Neural cell (in vitro differentiated cells): ENCODE data around the gene MXD3.

Experiments
- EP300 ChIP-seq: fragments of 450-650 bp; conservative IDR thresholded peaks from 2 replicates; pipeline ENCODE4 v1.6.1; 2014; ENCODE audit warnings: antibody characterized with exemption, mild to moderate bottlenecking, moderate library complexity; ENCODE audit not compliant: poor library complexity, severe bottlenecking
- EZH2 ChIP-seq: fragments of 200-600, 300-800 bp; shearing (Covaris generic), sonication (generic); IDR thresholded peaks from 2 replicates; pipeline ENCODE4 v1.6.1; 2014; ENCODE audit warnings: antibody characterized with exemption, low read length, borderline replicate concordance, mild to moderate bottlenecking; ENCODE audit not compliant: insufficient read depth, poor library complexity, severe bottlenecking
- MXI1 ChIP-seq: fragments of 450-650 bp; conservative IDR thresholded peaks from 2 replicates; pipeline ENCODE4 v1.6.1; 2014; ENCODE audit warnings: antibody characterized with exemption, mild to moderate bottlenecking; ENCODE audit not compliant: poor library complexity, severe bottlenecking
- POLR2AphosphoS5 ChIP-seq: IDR thresholded peaks from 2 replicates; pipeline ENCODE4 v1.6.1; 2012
- RAD21 ChIP-seq: fragments of 450-650 bp; conservative IDR thresholded peaks from 2 replicates; pipeline ENCODE4 v1.6.1; 2014; ENCODE audit warnings: antibody characterized with exemption, mild to moderate bottlenecking, moderate library complexity
- TF ChIP-seq, protein P1 (sequence below): fragments of 450-650 bp; IDR thresholded peaks from 2 replicates; pipeline ENCODE4 v1.5.1; 2014; ENCODE audit warnings: antibody characterized with exemption, mild to moderate bottlenecking, moderate library complexity; ENCODE audit not compliant: poor library complexity, severe bottlenecking

DNA sequence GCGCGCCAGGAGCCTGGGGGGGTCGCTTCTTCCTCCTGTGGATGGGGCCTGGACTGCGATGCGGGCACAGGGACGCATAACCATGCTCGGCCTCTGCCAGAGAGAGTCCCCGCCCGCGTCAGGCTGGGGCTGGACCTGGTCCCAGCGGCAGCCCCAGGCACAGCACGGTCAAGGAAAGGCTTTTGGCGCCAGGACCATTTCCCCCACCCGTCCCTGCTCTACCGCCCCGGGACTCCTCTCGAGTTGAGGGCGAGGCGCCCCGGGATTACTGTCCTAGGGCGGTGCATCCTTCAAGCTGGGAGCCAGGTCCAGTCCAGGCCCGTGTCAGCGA is 341 bp downstream of the MXD3 start:
- TF ChIP-seq, protein P1, sequence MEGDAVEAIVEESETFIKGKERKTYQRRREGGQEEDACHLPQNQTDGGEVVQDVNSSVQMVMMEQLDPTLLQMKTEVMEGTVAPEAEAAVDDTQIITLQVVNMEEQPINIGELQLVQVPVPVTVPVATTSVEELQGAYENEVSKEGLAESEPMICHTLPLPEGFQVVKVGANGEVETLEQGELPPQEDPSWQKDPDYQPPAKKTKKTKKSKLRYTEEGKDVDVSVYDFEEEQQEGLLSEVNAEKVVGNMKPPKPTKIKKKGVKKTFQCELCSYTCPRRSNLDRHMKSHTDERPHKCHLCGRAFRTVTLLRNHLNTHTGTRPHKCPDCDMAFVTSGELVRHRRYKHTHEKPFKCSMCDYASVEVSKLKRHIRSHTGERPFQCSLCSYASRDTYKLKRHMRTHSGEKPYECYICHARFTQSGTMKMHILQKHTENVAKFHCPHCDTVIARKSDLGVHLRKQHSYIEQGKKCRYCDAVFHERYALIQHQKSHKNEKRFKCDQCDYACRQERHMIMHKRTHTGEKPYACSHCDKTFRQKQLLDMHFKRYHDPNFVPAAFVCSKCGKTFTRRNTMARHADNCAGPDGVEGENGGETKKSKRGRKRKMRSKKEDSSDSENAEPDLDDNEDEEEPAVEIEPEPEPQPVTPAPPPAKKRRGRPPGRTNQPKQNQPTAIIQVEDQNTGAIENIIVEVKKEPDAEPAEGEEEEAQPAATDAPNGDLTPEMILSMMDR: no peak
- TF ChIP-seq POLR2AphosphoS5 (no peak), MXI1 (no peak), EP300 (no peak), EZH2 (no peak), RAD21 (no peak)
